NB4 (cell line): ENCODE results near the gene HLA-DMB.

Experiments used
- POLR2A ChIP-seq: IDR thresholded peaks from 2 replicates; pipeline ENCODE4 v1.6.1; 2011; ENCODE audit warnings: mild to moderate bottlenecking; ENCODE audit not compliant: insufficient read length; ENCODE audit errors: extremely low read depth
- TF ChIP-seq, protein P1 (sequence below): IDR thresholded peaks from one replicate; pipeline ENCODE4 v1.5.1; 2012; ENCODE audit warnings: low read depth, low read length
- TF ChIP-seq, protein P2 (sequence below): IDR thresholded peaks from 2 replicates; pipeline ENCODE4 v1.6.1; 2011; ENCODE audit warnings: low read depth, low read length

DNA sequence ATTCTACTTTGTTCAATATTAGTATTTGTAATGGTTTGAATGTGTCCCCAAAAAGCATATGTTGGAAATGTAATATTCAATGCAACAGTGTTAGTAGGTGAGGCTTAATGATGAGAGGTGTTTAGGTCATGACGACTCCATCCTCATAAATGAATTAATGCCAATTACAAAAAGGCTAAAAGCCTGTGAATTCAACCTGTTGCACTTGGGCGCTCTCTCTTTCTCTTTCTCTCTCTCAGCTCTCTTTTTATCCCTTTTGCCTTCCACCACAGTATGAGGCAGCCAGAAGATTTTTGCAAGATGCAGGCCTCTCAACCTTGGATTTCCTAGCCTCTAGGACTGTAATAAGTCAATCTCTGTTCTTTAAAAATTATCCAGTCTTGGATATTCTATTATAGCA lies 52.3 kb downstream of the HLA-DMB start:
- TF ChIP-seq, protein P1, sequence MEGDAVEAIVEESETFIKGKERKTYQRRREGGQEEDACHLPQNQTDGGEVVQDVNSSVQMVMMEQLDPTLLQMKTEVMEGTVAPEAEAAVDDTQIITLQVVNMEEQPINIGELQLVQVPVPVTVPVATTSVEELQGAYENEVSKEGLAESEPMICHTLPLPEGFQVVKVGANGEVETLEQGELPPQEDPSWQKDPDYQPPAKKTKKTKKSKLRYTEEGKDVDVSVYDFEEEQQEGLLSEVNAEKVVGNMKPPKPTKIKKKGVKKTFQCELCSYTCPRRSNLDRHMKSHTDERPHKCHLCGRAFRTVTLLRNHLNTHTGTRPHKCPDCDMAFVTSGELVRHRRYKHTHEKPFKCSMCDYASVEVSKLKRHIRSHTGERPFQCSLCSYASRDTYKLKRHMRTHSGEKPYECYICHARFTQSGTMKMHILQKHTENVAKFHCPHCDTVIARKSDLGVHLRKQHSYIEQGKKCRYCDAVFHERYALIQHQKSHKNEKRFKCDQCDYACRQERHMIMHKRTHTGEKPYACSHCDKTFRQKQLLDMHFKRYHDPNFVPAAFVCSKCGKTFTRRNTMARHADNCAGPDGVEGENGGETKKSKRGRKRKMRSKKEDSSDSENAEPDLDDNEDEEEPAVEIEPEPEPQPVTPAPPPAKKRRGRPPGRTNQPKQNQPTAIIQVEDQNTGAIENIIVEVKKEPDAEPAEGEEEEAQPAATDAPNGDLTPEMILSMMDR, result no peak
- TF ChIP-seq, protein P2, sequence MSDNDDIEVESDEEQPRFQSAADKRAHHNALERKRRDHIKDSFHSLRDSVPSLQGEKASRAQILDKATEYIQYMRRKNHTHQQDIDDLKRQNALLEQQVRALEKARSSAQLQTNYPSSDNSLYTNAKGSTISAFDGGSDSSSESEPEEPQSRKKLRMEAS, result no peak
- TF ChIP-seq POLR2A, result no peak
